SH-SY5Y (cell line): ENCODE data around the gene ZNF778.

Experiments used
- GATA2 ChIP-seq: IDR thresholded peaks from 2 replicates; pipeline ENCODE4 v1.6.1; 2011; ENCODE audit warnings: mild to moderate bottlenecking, low read depth, low read length
- GATA3 ChIP-seq: IDR thresholded peaks from 2 replicates; pipeline ENCODE4 v1.6.1; 2011; ENCODE audit warnings: low read depth, mild to moderate bottlenecking, low read length, moderate library complexity

ZNF778 gene

GRCh38 chr16:89217388-89218191 is at the start of gene ZNF778:
Gene ZNF778, plus strand, starts transcription at chr16:89217703. Its CDS starts 3,425 bp downstream, at chr16:89221128.
- TF ChIP-seq GATA2 (no peak), GATA3 (no peak)

GRCh38 chr16:89168381-89169189 is 48.9 kb upstream of the ZNF778 start:
- TF ChIP-seq GATA2 (no peak), GATA3 (no peak)

GRCh38 chr16:89169778-89170177 is 47.7 kb upstream of the ZNF778 start:
- no peak for TF ChIP-seq GATA2
- TF ChIP-seq GATA3, result no peak

GRCh38 chr16:89170346-89171215 is 46.9 kb upstream of the ZNF778 start:
- TF ChIP-seq GATA2 (no peak), GATA3 (no peak)

- no peak for TF ChIP-seq GATA3
These were observed 46.0 kb upstream of the ZNF778 start, which contains the start of gene CDH15 for GRCh38 chr16:89171216-89172170. Gene CDH15, plus strand, starts transcription at chr16:89171748. Its CDS starts 84 bp downstream, at chr16:89171832.

GRCh38 chr16:89172171-89172527 is 45.4 kb upstream of the ZNF778 start:
- TF ChIP-seq GATA2 (no peak), GATA3 (no peak)

- TF ChIP-seq GATA2 (no peak), GATA3 (no peak)
These were observed 44.9 kb upstream of the ZNF778 start for GRCh38 chr16:89172528-89173173.

GRCh38 chr16:89173174-89173921 is 44.2 kb upstream of the ZNF778 start:
- TF ChIP-seq GATA2, result no peak
- no peak for TF ChIP-seq GATA3

GRCh38 chr16:89174055-89174827 is 43.3 kb upstream of the ZNF778 start:
- TF ChIP-seq GATA3 (no peak), GATA2 (no peak)

GRCh38 chr16:89174877-89175276 is 42.6 kb upstream of the ZNF778 start:
- TF ChIP-seq GATA2 (no peak), GATA3 (no peak)
